ENCODE results near the gene POC5.

The POC5 gene

DNA sequence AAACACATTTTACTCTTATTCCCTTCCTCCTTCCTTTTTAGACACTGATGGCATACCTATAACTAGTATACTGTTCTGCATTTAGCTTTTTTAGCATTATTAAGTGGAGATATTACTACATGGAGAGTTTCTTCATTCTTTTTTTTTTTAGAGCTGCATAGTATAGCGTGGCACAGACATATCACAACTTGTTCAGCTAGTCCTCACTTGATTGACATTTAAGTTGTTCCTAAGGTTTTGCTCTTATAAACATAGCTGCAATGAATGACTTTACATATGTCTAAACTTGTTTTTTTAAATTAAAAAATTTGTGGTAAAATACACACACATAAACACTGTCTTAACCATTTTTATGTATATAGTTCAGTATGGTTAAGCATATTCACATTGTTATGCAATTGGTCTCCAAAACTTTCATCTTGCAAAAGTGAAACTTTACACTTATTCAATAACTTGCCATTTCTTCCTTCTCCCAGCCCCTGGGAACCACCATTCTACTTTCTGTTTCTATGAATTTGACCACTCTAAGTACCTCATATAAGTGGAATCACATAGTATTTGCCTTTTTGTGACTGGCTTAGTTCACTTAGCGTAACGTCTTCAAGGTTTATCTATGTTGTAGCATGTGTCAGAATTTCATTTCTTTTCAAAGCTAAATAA, 57.3 kb downstream of the POC5 start:
- DNase-seq = no peak

DNA sequence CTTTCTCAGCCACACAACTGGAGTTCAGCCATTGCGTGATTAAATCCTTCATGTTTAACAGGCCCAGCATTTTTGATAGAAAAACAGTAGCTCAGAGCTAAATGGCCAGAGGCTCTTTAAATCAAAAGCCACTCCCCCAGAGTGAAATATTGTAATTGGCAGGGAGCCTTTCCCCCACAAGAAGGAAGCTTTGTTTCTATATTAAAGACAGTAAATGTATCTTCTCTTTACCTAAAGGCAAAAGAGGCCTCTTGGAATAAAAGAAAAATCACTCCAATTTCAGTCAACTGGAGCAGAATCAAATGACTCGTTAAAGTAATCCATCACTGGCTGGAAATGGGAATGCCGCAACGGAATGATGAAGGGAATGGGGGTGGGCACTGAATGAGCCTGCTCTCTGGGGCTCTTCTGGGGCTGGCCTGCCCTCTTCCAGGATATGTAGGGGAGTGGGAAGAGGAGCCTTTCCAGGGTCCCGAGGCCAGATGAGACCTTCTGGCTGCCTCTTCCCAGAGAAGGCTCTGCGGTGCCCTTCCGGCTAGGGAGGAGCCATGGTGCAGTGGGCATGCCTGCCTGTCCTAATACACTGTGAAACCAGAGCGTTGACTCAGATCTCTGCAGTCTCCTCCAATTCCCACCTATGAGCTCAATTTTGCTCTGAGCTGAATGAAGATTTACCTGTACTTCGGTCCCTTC, 60.8 kb downstream of the POC5 start:
- no peak for DNase-seq

DNA sequence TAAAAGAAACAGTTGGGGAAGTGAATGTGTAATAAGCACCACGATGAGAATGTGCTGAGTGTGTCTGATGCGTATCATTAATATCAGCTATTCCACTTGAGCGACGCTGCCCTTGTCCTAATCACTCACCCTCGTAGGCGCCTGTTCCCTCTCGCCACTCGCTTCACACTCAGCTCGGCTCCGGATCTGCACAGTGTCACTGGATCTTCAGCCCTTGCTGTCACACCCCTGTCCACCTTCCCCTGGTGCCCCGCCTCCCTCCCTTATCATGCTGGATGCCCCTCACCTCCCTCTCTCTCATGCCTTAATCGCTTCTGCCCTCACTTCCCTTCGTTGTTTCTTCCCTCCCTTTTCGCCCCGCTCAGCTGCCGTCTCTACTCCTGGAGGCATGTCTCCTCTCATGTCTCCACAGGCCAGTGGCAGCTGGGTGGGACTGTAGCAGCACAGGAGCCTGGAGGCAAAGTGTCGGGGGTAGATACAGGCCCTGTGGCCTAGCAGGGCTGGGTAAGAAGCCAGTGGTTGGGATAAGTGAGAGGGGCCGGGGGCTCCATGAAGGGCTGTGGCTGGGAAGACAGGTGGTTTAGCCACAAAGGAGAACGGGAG, 62.4 kb downstream of the POC5 start:
- DNase-seq = no peak

DNA sequence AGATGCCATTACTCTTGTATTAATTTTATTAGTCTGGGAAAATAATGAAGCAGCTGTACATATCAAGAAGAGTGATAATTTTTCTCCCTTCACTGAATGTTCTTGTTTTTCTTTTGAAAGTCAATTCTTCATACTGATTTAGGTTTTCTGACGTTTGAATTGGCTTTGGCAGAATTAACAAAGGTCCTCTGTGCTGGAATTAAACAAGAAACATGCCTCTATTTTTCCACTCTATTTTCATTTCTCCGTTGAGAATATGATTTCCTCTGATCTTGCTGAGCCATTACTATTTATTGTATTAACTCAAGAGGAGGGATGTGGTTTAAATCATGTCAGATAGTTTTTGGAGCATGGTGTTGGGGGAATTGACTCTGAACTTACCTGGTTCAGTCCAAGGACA, 63.7 kb downstream of the POC5 start:
- DNase-seq = no peak

DNA sequence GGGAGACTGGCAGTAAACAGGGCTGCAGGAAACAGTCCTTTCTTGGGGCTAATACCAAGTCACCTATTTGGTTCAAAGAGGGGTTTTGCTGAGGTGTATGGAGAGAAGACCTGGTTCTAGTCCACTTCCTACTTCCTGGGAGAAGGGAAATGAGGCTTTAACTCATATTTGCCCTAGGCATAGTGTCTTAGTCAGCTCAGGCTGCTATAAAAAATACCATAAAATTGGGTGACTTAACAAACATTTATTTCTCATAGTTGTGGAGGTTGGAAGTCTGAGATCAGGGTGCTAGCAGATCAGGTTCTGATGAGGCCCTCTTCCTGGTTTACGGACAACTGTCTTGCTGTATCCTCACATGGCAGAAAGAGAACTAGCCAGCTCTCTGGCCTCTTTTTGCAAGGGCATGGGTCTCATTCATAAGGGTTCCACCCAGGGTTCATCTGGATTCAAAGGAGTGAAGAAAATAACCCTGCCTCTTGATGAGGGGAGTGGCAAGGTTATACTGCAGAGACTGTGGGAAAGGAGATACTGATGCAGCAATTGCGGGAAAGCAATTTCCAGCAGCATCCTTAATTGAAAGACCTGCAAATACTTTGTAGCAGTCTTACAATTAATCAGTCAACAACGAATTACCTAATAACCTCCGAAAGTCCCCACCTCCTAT, 65.5 kb downstream of the POC5 start:
- no peak for DNase-seq

DNA sequence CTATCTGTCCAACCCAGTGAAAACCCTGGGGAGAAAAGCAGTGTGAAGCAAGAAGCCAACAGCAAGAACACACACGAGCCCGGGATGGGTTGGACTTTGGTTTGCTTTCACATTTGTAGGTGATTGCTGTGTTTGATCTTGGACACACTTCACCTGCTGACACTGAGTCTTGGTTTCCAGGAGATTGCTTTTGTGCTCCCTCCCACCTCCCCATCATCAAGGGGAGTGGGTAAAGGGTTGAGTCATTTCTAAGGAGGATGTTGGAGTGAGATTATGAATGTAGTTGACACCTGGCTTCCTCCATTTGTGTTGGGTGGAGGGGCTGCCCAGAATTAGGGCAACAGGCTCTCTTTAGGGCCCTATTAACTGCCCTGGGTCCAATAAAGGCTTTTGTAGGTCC, 68.5 kb downstream of the POC5 start:
- no peak for DNase-seq

DNA sequence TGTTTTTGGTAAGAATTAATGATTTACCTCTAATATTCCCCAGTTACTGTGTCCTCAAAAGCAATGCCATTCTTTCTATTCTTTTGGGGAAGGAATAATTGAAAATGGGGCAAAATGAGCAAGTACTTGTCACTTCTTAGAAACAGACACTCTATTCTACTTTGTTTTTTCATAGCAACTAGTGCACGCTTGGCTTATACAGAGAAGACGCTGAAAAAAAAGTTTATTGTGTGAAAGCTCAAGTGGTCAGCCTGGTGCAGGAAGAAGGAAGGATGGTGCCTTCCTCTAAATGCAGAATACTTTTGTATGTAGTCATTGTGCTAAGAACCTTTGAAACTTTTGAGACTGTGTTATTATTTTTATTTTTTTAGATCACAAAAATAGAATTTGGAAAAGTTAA, 76.4 kb downstream of the POC5 start:
- no peak for DNase-seq

DNA sequence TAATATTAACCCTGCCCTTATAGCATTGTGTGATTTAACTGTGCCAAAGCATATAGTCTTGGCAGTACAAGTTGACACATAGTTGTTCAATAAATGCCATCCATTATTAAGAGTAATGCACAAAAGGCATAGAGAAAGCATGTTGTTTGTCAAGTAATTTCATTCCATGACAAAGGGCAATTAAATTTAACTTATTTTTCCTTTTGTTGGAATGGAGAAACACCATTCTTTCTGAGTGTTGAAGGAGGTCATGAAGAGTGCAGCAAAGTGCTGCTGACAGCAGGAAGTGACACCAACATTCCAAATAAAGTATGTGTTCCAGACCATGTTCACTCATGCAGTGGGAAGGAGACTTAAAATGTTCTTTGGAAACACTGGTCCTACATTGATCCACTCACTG, 76.8 kb downstream of the POC5 start:
- no peak for DNase-seq

DNA sequence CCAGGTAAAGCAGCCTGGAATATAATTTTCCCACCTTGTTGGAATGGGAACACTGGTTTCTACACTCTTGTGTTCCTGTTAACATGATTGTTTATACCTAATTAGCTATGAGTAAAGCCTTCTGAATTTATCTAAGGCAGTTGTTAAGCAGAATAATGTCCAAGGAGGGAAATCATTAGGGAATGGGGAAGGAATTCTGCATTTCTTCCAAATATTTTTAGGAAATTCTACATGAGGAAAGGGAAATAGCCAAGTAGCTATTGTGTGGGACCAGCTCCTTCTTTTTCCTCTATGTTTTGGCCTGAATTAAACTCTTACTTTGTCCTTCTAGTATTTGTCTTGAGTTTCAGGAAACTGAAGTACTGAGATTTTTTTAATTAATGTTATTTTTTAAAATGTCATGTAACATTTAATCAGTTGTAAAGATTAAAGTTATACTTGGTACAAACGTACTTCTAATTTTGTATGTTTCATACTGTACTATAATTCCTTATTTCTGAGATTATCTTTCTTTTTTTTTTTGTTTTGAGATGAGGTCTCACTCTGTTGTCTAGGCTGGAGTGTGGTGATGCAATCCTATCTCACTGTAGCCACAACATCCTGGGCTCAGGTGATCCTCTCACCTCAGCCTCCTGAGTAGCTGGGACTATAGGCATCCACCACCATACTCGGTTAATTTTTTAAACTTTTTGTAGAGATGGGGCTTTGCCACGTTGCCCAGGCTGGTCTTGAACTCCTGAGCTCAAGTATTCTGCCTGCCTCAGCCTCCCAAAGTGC, 77.5 kb downstream of the POC5 start:
- no peak for DNase-seq

DNA sequence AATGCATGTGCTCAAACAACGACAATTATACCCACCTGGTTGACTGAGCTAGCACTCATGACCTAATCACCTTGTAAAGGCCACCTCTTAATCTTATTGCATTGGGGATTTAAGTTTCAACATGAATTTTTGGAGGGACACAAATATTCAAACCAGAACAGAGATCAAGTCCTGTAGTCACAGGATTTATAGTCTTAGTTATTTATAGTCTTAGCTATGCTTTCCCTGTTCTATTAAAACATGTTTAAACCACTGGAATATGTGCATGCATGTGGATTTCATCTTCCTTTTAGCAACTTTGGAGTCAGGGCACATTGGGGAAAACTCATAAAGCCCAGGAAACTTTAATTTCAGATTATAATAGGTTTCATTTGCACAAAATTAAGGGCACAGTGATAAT, 79.3 kb downstream of the POC5 start:
- no peak for DNase-seq

DNA sequence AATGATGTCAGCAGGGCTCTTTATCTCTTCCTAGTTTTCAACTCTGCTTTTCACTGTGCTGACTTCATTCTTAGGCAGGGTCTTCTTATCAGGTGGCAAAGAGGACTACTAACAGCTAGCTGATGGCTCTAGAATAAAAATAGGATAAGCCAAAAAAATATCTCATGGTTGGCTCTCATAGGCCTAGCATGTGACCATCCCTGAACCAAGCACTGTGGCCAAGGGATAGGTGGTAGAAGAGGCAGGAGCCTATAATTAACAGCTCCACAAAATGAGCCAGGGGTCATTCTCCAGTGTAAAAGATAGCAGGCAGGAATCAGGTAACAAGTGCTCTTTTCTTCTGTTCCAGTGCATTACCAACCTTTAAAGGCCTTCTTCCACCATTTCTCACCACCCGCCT, 84.9 kb downstream of the POC5 start:
- DNase-seq = no peak

DNA sequence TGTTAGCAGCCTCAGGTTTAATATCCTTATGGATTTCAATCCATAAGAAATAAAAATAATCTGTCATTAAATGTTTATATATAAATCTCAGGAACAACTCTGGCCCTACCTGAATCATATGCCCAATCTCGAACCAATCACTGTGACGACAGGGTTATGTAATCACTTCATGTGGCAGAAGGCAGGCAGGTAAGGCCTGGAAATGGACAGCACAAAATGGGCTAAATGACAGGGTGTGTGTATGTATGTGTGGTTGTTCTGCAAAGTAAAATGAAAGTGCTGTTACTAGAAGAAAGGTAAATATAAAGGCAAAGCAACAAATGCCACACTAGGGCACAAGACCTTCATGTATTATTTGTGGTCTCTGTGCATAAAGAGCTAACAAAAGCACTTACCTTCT, 86.4 kb downstream of the POC5 start:
- no peak for DNase-seq

DNA sequence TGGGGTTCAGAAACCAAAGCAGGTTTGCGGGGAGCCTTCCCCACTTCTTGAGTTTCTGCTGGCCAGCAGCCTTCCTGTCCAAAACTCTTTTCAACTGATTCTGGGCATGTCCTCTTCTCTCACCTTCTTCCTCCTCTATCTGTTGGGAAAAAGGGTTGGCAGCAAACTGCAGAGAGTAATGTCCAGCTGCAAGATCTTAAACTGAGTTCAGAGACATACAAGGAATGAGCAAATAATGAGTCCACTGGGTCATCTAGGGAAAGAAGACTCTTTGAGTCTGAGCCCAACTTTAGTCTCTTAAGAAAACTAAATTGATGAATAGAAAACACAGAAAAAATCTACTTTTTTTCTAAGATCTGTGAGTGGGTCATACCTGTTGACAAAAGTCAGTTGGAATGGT, 89.4 kb downstream of the POC5 start:
- no peak for DNase-seq

DNA sequence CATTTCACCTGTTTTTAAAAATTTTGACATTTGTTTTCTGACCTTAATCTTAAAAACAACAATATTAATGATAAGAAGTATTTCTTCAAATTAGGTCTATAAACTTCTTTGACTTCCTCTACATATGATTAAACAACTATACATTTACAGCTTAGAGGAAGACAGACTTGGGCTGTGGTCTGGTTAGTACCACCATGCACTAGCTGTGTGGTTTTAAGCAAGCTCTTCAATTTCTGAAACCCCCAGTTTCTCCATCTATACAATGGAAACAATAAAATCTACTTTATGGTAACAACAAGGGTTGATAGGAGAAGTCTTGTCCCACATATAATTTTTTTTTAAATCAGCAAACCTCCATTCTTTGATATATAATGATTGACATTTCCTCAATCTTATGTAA, 90.3 kb downstream of the POC5 start:
- no peak for DNase-seq
